OCI-LY1 (cell line): Measurements from ENCODE around the gene CDKAL1.

Experiments
- EZH2 ChIP-seq: fragments of 200-600 bp; sonication (generic), shearing (Covaris generic); IDR thresholded peaks from 2 replicates; pipeline ENCODE4 v1.8.0; 2017; ENCODE audit warnings: borderline replicate concordance, mixed run types, mild to moderate bottlenecking, antibody characterized with exemption, low read length, moderate library complexity, mixed read lengths
- TF ChIP-seq, protein P1 (sequence below): fragments of 200-600 bp; sonication (generic), shearing (Covaris generic); IDR thresholded peaks from 2 replicates; pipeline ENCODE4 v1.5.1; 2017; ENCODE audit warnings: mild to moderate bottlenecking, antibody characterized with exemption, low read length, moderate library complexity, mixed read lengths

DNA sequence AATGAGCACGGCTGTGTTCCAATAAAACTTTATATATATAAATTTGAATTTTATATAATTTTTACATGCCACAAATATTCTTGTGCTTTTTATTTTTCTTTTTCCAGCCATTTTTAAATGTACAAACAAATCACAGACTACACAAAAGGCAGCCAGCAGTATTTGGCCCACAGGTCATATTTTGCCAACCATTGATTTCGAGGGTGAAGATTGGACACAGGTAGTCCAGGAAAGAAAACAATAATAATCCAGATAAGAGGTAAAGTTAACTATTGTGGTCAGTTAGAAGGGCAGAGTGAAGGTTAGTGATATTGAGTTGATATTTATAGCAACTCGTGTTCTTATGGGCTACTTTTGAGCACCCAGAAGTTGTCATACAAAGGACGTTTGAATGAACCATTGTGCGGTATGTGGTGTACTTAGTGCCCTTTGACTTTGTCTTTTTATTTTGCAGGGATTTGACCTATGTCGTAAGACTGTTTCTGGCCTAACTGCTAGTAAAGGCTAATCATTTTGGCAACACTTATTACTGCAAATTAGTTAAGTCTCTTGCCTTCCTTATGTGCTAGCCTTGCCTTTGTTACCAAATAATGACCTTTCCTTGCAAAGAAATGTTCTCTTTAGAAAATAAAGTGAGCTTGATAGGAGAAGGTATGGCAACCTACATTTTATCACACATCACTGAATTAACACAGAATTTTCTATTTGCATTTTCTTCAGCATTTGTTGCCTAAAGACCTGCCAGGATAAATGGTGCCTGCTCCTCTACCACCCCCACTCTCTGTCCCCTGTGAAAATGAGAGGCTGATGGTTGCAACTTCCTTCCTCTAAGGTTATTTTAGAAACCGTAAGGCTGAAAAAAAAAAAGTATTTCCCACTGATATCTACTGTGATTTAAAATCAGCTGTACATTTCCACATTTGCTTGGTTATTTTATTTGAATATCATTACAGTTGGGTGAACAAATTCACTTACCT, 565.4 kb downstream of the CDKAL1 start:
- TF ChIP-seq, protein P1, sequence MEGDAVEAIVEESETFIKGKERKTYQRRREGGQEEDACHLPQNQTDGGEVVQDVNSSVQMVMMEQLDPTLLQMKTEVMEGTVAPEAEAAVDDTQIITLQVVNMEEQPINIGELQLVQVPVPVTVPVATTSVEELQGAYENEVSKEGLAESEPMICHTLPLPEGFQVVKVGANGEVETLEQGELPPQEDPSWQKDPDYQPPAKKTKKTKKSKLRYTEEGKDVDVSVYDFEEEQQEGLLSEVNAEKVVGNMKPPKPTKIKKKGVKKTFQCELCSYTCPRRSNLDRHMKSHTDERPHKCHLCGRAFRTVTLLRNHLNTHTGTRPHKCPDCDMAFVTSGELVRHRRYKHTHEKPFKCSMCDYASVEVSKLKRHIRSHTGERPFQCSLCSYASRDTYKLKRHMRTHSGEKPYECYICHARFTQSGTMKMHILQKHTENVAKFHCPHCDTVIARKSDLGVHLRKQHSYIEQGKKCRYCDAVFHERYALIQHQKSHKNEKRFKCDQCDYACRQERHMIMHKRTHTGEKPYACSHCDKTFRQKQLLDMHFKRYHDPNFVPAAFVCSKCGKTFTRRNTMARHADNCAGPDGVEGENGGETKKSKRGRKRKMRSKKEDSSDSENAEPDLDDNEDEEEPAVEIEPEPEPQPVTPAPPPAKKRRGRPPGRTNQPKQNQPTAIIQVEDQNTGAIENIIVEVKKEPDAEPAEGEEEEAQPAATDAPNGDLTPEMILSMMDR = no peak
- TF ChIP-seq EZH2 = no peak
